ENCODE data around the gene QRICH2.
"Not testable (repeated sequence)": the region's sequence is repeated elsewhere in the genome, so short reads cannot be mapped to it uniquely, and the experiment has no call there.

QRICH2 gene

DNA sequence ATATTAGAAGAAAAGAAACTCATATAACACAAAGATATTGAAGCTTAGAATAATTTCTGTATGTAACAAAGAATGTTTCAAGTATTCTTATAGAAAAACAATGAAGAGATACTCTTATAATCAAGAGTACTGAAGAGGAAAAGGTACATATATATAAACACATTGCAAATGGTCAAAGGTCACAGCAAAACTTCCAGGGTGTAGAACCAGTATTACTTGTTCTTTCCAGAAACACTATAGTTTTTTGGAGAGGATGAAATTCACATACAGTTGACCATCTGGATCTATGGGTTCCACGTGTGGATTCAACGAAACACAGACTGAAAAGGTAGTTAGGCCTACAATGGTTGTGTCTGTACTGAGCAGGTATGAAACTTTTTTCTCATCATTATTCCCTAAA, 23.0 kb upstream of the QRICH2 start:
- DNase-seq (ENCODE audit: low read depth): no peak

DNA sequence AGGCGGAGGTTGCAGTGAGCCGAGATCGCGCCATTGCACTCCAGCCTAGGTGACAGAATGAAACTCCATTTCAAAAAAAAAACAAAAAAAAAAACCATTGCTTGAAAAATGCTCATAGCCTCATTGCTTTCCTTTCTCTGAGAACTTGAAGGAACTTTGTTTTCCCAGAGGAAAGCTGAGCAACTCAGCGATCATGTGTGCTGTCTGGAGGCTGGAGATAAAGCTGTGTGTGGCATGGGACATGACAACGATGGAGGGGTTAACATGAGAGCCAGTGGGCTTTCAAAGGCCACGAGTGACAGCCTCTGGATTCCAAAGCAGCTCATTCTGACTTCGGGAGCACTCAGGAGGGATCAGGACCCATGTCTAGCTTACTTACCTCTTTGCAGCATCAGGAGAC, 21.6 kb upstream of the QRICH2 start:
- no peak for DNase-seq (ENCODE audit: low read depth)

- no peak for DNase-seq (ENCODE audit: low read depth)
Measured at GRCh38 chr17:76327696-76328095, 19.6 kb upstream of the QRICH2 start.

GRCh38 chr17:76326306-76326705, 18.2 kb upstream of the QRICH2 start:
- DNase-seq (ENCODE audit: low read depth): no peak

GRCh38 chr17:76318586-76318985, 10.5 kb upstream of the QRICH2 start:
- no peak for DNase-seq (ENCODE audit: low read depth)

- no peak for DNase-seq (ENCODE audit: low read depth)
Measured at GRCh38 chr17:76317535-76317934, 9.5 kb upstream of the QRICH2 start.

DNA sequence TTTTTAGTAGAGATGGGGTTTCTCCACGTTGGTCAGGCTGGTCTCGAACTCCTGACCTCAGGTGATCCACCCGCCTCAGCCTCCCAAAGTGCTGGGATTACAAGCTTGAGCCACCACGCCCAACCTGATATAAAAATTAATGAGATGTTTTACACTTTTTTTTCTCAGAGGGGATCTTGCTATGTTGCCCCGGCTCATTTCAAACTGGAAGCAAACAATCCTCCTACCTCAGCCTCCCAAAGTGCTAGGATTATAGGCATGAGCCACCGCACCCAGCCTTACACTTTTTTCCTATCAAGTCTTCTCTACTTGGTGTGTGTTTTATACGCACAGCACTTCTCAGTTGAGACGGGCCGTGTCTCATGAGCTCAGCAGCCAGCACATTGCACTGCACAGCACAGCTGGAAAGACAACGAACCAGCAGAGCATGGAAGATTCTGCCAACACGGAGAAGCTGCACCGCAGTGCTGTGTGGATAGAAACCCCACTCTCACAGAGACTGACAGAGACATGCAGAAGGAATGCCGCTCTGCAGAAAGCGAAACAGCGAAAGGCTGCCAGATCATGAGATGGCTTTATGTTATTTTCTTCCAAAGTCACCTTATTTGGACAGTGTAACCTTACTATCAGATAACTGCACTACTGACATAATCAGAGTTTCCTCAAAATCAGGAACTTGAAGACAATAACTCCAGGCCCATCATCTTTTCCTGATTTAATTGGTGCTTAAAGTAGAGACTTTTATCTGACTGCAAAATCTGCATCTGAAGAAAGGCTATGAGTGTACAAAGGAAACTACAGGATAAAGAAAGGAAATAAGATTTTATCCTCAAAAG, 6.5 kb upstream of the QRICH2 start:
- DNase-seq (ENCODE audit: low read depth): no peak

GRCh38 chr17:76312735-76313134, 4.7 kb upstream of the QRICH2 start:
- DNase-seq (ENCODE audit: low read depth): no peak

- no peak for DNase-seq (ENCODE audit: low read depth)
Measured at GRCh38 chr17:76309461-76309860, 1.4 kb upstream of the QRICH2 start.

DNA sequence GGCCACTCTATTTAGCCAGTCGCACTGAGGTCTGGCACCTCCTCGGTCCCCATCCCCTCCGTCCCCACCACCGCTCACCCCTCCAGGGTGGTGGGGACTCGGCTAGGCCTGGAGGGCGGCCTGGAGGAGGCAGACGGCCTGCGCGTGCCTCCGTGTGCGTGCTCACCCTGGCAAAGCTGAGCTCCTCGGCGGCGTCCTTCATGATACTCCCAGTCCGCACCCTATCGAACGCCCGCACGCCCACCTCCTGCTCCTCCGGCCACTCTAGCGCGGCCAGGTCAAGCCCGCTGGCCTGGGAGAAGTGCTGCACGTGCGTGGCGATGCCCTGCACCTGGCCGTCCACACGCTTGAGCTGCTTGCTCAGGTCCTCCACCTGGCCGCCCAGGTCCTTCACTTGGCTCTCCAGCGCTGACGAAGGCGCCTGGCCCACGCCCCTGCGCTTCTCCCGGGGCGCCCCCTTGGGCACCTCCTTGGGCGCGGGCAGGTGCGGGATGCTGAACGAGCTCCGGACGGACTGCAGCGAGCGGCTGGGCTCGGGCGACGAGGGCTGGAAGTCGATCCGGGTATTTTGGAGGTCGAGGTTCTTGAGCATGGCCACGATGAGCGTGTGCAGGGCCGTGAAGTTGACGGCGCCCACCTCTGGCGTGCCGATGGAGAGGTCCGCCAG, 644 bp downstream of the QRICH2 start:
- no peak for DNase-seq (ENCODE audit: low read depth)

- DNase-seq (ENCODE audit: low read depth): not testable (repeated sequence)
Measured at GRCh38 chr17:76305135-76305454, 3.0 kb downstream of the QRICH2 start.

- no peak for DNase-seq (ENCODE audit: low read depth)
Measured at GRCh38 chr17:76304226-76305134, 3.6 kb downstream of the QRICH2 start.

DNA sequence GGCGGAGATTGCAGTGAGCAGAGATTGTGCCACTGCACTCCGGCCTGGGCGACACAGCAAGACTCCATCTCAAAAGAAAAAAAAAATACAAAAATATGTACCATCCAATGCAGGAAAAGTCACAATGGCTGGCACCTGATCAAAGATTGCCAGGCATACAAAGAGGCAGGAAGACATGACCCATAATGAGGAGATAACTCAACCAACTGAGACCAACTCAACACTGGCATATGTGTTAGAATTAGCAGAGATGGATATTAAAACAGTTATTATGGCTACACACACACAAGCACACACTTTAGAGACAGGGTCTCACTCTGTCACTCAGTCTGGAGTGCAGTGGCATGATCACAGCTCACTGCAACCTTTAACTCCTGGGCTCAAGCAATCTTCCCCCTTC, 10.6 kb downstream of the QRICH2 start:
- DNase-seq (ENCODE audit: low read depth): no peak

DNA sequence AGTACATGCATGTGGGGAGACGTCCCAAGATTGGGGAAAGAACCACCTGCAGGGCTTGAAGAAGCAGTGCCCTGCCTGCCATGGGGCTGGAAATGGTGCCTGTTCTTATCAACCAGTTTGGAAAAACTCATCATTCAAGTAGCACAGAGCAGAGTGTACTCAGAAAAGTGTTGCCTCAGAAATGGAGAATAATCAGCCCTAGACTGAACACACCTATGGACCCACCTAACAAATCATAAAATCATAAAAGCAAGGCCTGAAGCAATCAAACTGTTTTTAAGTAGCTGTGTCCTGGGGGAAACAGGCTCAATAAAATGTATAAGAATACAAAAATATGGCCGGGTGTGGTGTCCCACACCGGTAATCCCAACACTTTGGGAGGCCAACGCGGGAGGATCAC, 11.2 kb downstream of the QRICH2 start:
- DNase-seq (ENCODE audit: low read depth): no peak

DNA sequence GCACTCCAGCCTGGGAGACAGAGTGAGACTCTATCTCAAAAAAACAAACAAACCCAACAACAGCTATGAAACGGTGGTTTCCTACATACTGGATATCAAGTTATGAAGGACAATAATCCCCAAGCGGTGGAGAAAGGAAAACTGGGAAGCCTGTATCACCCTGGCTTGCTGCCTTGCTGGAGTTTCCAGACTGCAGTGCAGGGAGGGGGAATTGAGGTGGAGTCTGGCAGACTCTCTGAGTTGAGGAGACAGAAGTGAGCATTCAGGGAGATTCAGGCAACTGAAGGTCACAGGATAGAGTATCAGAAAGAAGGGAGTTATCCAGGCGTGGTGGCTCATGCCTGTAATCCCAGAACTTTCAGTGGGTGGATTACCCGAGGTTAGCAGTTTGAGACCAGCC, 11.9 kb downstream of the QRICH2 start:
- DNase-seq (ENCODE audit: low read depth): no peak

GRCh38 chr17:76293106-76293505, 15.0 kb downstream of the QRICH2 start:
- no peak for DNase-seq (ENCODE audit: low read depth)

DNA sequence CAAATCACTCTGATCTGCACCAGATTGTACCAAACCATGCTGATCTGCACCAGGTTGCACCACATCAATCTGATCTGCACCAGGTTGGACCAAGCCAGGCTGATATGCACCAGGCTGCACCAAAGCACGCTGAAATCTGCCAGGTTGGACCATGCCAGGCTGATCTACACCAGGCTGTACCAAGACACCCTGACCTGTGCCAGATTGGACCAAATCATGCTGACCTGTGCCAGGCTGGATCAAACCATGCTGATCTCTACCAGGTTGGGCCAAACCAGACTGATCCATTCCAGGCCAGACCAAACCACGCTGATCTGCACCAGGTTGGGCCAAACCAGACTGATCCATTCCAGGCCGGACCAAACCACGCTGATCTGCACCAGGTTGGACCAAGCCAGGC, 15.5 kb downstream of the QRICH2 start:
- no peak for DNase-seq (ENCODE audit: low read depth)

GRCh38 chr17:76281573-76282371, 26.3 kb downstream of the QRICH2 start:
- DNase-seq (ENCODE audit: low read depth): no peak

GRCh38 chr17:76280650-76281049, 27.4 kb downstream of the QRICH2 start:
- DNase-seq (ENCODE audit: low read depth): no peak

DNA sequence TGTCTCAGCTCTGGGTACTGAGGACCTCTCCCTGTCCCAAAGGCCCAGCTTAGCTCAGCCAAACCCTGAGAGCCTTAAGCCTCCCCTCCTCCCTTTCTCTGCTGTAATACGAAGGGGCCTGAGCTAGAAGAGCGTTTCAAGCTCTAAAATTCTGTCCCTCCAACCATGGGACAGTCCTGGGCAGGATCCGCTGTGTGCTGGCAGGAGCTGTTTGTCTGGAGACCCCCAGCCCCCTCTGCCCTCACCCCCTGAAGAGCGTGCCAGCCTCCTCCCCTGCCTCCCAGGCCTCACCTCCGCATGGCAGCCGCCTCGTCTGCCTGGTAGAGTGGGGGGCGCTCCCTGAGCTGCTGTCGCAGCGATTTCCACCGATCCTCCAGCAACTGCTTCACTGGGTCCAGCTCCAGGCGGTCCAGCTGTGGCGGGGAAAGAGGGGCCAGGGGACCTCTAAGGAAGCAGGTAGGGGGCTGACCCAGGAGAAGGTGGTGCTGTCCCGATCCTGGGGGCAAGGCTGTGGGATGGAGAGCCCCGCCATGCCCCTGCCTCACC, 28.3 kb downstream of the QRICH2 start:
- no peak for DNase-seq (ENCODE audit: low read depth)

DNA sequence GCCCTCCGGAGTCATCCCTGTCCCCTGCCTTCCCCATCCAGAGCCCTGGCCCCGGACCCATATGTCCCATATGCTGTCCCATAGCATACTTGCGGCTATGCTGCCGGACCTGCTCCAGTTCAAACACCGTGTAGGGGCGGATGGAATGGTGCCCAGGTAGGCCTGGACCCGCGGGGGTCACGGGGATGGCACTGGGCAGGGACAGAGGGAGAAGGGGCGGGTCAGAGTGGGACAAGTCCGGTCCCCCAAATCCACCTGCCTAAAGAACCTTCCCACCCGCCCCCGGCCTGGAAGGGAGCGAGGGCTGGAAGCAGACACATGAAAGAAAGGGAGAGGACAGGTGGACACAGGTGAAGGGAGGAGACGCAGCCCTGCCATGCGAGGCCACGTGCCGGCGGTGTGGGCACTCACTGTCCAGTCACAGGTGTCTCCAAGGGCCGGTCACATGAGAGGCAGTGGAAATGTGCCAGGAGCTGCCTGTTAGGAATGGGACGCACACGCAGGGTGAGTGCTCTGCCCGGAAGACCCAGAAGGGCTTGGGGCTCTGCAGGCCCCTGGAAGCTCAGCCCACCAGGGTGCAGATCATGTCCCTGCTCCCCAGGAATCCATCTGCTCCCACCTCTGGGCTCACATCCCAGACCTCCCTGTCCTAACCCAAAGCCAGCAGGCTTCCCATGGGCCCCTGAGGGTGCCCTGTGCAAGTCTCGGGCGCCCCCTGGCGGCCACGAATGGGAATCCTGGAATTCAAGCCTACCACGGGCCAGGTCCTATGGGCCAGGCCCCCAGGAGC, 28.9 kb downstream of the QRICH2 start:
- peak; percentile 61 for DNase-seq (ENCODE audit: low read depth)

Measured in fibroblast of gingiva (primary cell).